HepG2 (cell line): ENCODE results near the gene TP53. TPM values are rescaled to one million over a fixed set of nuclear protein-coding genes. Genes with fewer than 3 reads are reported as not detected.

ENCODE experiments used
- ATAC-seq: fragments of 200-7000 bp; cut with Tn5 transposase; 3 replicates; pipeline ENCODE4 v1.9.1; 2020; ENCODE audit warnings: mild to moderate bottlenecking, moderate library complexity
- BruUV-seq: library from RNA; stranded (reverse); fragments of 400-500 nt; replicated peaks from 2 replicates; lab custom pipeline; 2021; lab: Mats Ljungman, UMichigan
- CTCF ChIA-PET: fragments of 300-600 bp; formaldehyde crosslinking; extraction: SDS; loops from one replicate; lab custom pipeline; 2021; ENCODE audit warnings: low total read pairs, inconsistent platforms, low intra/inter-chr PET ratio; lab: Yijun Ruan, JAX
- POLR2A ChIA-PET: fragments of 350-600 bp; sonication (Branson Sonifier 250); formaldehyde crosslinking; loops from one replicate; lab custom pipeline; 2020; ENCODE audit warnings: antibody characterized with exemption, inconsistent platforms; lab: Yijun Ruan, JAX
- DNase-seq: peaks from one replicate; pipeline ENCODE4 v3.0.0-alpha.2; 2015; ENCODE audit warnings: low spot score
- FAIRE-seq: peaks from 3 replicates; lab custom pipeline; 2011; peaks lifted over from hg19 to GRCh38; lab: Jason Lieb, UNC
- H2AFZ ChIP-seq: one replicate; pipeline ENCODE4 v1.6.1; 2011; ENCODE audit warnings: low read length, inconsistent platforms
- H3K27ac ChIP-seq: fragments of 300-600 bp; 3 replicates; pipeline ENCODE4 v1.8.0; 2011; ENCODE audit warnings: mixed run types, mild to moderate bottlenecking, mixed read lengths, low read length, inconsistent platforms; ENCODE audit not compliant: insufficient read depth; ENCODE audit errors: extremely low read length
- H3K27me3 ChIP-seq, 2 experiments: fragments of 200-600 bp in 1 of 2; 2 replicates in 1 of 2; 3 replicates in 1 of 2; pipeline versions ENCODE4 v1.6.0 to v1.8.0; 2011; ENCODE audit warnings: low read length in 2 of 2, mild to moderate bottlenecking in 2 of 2, moderate library complexity in 2 of 2, inconsistent platforms in 1 of 2; ENCODE audit not compliant: insufficient read depth in 2 of 2, control insufficient read depth in 1 of 2
- H3K36me3 ChIP-seq, 2 experiments: fragments of 200-600 bp in 1 of 2; replicated peaks in 1 of 2; 2 replicates in 1 of 2; 3 replicates in 1 of 2; pipeline versions ENCODE4 v1.5.1 to v1.8.0; 2011; ENCODE audit warnings: low read length in 2 of 2, inconsistent platforms in 1 of 2; ENCODE audit not compliant: insufficient read depth in 2 of 2, control insufficient read depth in 1 of 2
- H3K4me1 ChIP-seq: 2 replicates; pipeline ENCODE4 v1.5.1; 2012; ENCODE audit warnings: low read length, inconsistent platforms; ENCODE audit not compliant: insufficient read depth
- H3K4me2 ChIP-seq: 2 replicates; pipeline ENCODE4 v1.6.0; 2011; ENCODE audit warnings: low read depth, low read length, inconsistent platforms
- H3K4me3 ChIP-seq, 3 experiments: fragments of 200-600 bp in 1 of 3; sonication (generic), shearing (Covaris generic) in 1 of 3; replicated peaks in 1 of 3; 2 replicates each; pipeline ENCODE4 v1.5.1; 2011 to 2016; ENCODE audit warnings: low read length in 3 of 3, inconsistent platforms in 2 of 3, low read depth in 2 of 3, mild to moderate bottlenecking in 2 of 3, control low read depth in 1 of 3, mixed read lengths in 1 of 3; ENCODE audit not compliant: insufficient read depth in 1 of 3
- H3K79me2 ChIP-seq: one replicate; pipeline ENCODE4 v1.6.1; 2011; ENCODE audit warnings: low read length, inconsistent platforms; ENCODE audit not compliant: insufficient read depth
- H3K9ac ChIP-seq: 2 replicates; pipeline ENCODE4 v1.6.0; 2011; ENCODE audit warnings: mild to moderate bottlenecking, low read depth, low read length, inconsistent platforms; ENCODE audit not compliant: insufficient read depth
- H3K9me3 ChIP-seq: 2 replicates; pipeline ENCODE4 v1.5.1; 2012; ENCODE audit warnings: mild to moderate bottlenecking, low read length
- H4K20me1 ChIP-seq: 2 replicates; pipeline ENCODE4 v1.6.0; 2011; ENCODE audit warnings: inconsistent platforms, mild to moderate bottlenecking, low read length, moderate library complexity; ENCODE audit not compliant: insufficient read depth
- GMEB1 ChIP-seq: sonication (generic); formaldehyde crosslinking; IDR thresholded peaks from 2 replicates; pipeline ENCODE4 v1.5.1; 2020; ENCODE audit warnings: missing genetic modification reagents, mild to moderate bottlenecking, borderline replicate concordance
- KDM5B ChIP-seq: sonication (generic); formaldehyde crosslinking; IDR thresholded peaks from 2 replicates; pipeline ENCODE4 v1.4.0; 2020; ENCODE audit warnings: missing genetic modification reagents, mild to moderate bottlenecking, borderline replicate concordance
- MED8 ChIP-seq: sonication (generic); formaldehyde crosslinking; IDR thresholded peaks from 2 replicates; pipeline ENCODE4 v1.8.1; 2023; ENCODE audit warnings: mild to moderate bottlenecking, missing genetic modification reagents; ENCODE audit not compliant: insufficient replicate concordance
- NCOA1 ChIP-seq: sonication (generic); formaldehyde crosslinking; IDR thresholded peaks from 2 replicates; pipeline ENCODE4 v1.9.0; 2021; ENCODE audit warnings: missing genetic modification reagents
- TIGD3 ChIP-seq: sonication (generic); formaldehyde crosslinking; IDR thresholded peaks from 2 replicates; pipeline ENCODE4 v1.5.1; 2020; ENCODE audit warnings: mild to moderate bottlenecking, missing genetic modification reagents, borderline replicate concordance
- ZNF879 ChIP-seq: sonication (generic); formaldehyde crosslinking; IDR thresholded peaks from 2 replicates; pipeline ENCODE4 v1.8.1; 2023; ENCODE audit warnings: missing genetic modification reagents
- WGBS: methylation state at CpG from one replicate; pipeline ENCODE4 v1.1.6; 2017; ENCODE audit warnings: low lambda C conversion rate; 5-methylcytosine and 5-hydroxymethylcytosine counted together
- in situ Hi-C: cut with HindIII; loops from 2 replicates; pipeline ENCODE4 v1.10.0; 2017; ENCODE audit warnings: low pct_unique_long_range_greater_than_20kb; ENCODE audit not compliant: extremely low pct_ligation_motif_present
- intact Hi-C: fragments of 100-400 bp; cut with micrococcal nuclease; formaldehyde crosslinking; loops from one replicate; pipeline ENCODE4 v1.10.0; 2022; ENCODE audit not compliant: unreplicated experiment
- polyA plus RNA-seq, 8 experiments: library from polyadenylated mRNA; depleted of rRNA in 3 of 8; stranded (reverse) in 7 of 8; unstranded in 1 of 8; fragments of >200 nt; fragmentation: Illumina TruSeq in 4 of 8; extraction: Trizol in 4 of 8; gene quantifications; 2 replicates each; pipeline versions ENCODE4 v1.2.1 to v1.2.3, GENCODE V29; 2011 to 2016; ENCODE audit warnings: low read depth in 4 of 8, missing spikeins in 1 of 8, mixed read lengths in 1 of 8; ENCODE audit not compliant: insufficient read depth in 1 of 8
- total RNA-seq, 5 experiments: library from RNA; depleted of rRNA; stranded (reverse); fragments of >200 nt; fragmentation: Illumina TruSeq; extraction: Trizol; gene quantifications; 2 replicates each; pipeline ENCODE4 v1.2.3, GENCODE V29; 2016; ENCODE audit warnings: low read depth in 1 of 5

TP53 gene
- total and polyA plus RNA-seq, 2 of the 13 experiments (the other 11 are each of a cell fraction or from before 2014, with no cell fraction given): 17.1 to 29.9 TPM

- CTCF ChIA-PET: no interaction called here
These were observed 26.5 kb upstream of the TP53 start for GRCh38 chr17:7713782-7714181.

More at GRCh38 chr17:7713782-7714181, 26.5 kb upstream of the TP53 start:
- intact Hi-C loops: no loop called here
- Histone ChIP-seq H3K9me3 (no peaks in the 10 kb centered on the region), H3K27me3 (peaks cover 5 to 72% of the 10 kb centered on the region in 2 experiments), H3K4me3 (no peak overlapping the region), H3K36me3 (no peaks in the 10 kb centered on the region), H3K9ac (no peak overlapping the region), H3K27ac (no peak overlapping the region), H4K20me1 (no peaks in the 10 kb centered on the region), H2AFZ (no peak overlapping the region), H3K79me2 (no peaks in the 10 kb centered on the region), H3K4me1 (peaks cover 31% of the 10 kb centered on the region), H3K4me2 (no peak overlapping the region)
- ATAC-seq (no peak), FAIRE-seq (no peak), DNase-seq (no peak)
- no TSS peak for BruUV-seq
- POLR2A ChIA-PET: interaction anchor here (1.4 kb wide), 1 partner anchor 26 kb away, joined by 5 read pairs; the partner anchor contains the start of gene TP53
- in situ Hi-C loops: no loop called here
- WGBS: 11% methylated on average over 9 of the region's 9 CpGs
- no peak for TF ChIP-seq GMEB1 (CRISPR knock-in tag)
- TF ChIP-seq TIGD3 (CRISPR knock-in tag): no peak
- TF ChIP-seq ZNF879 (CRISPR knock-in tag): no peak
- no peak for TF ChIP-seq NCOA1 (CRISPR knock-in tag)
- TF ChIP-seq KDM5B (CRISPR knock-in tag): no peak
- TF ChIP-seq MED8 (CRISPR knock-in tag): no peak
- TF ChIP-seq, all 625 proteins: peak for 0
